HT1080 (cell line): ENCODE results near the gene SLC25A20. TPM values are rescaled to one million over a fixed set of nuclear protein-coding genes. Genes with fewer than 3 reads are reported as not detected.
A peak's percentile ranks its signal among the peaks of the same experiment; 100 is the strongest.
"Not testable (repeated sequence)": the region's sequence is repeated elsewhere in the genome, so short reads cannot be mapped to it uniquely, and the experiment has no call there.

ENCODE experiments used
- DNase-seq: peaks from one replicate; pipeline ENCODE4 v3.0.0-alpha.2; 2015; ENCODE audit warnings: low read depth
- total RNA-seq: library from RNA; depleted of rRNA; stranded (reverse); fragments of >200 nt; shearing (Covaris generic); gene quantifications from 2 replicates; pipeline ENCODE4 v1.2.3, GENCODE V29; 2014; rRNA removed

SLC25A20 gene
- total RNA-seq, 1 experiment from 2014 or later: 19.8 TPM

DNA sequence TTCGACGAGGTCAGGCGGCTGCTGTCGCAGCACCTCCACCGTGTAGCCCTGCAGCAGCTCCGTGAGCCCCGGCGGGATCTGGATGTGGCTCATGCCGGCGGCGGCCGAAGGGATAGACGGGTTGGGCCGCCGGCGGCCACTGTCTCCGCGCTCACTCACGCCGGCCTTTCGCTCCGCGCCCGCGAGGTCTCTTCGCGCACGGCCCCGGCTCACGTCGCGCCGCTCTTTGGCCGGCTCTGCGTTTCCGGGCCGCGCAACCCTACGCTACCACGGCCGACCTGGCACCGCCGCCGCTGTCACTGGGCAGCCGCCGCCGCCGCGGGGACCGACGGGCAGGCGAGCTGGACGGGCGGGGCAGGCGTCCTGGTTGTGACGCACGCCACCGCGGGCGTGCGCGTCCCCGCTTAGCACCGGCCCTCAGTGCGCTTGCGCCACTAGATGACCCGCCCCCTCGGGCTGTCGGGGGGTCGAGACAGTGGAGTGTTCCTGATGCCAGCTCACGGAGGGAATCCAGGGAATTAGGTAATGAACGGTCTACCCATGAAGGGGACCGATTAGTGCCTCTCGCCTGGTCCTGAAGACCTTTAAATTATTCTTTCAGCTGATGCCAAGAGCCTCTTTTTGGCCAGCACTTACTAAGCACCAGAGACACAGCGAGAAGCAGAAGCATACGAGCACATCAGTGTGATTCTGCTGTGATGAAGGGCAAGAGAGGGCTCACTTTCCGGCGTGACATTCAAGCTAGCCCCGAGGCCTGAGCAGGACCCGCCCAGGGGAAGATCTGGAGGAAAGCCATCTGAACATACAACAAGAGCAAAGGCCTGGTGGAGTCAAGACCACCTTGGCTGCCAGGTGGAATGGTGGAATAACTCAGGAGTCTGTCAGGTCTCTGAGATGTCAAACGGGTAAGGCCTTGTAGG is 50.9 kb downstream of the SLC25A20 start, which contains the start of gene PRKAR2A:
Gene PRKAR2A, minus strand, starts transcription at position 371 of the 920 bp plus-strand sequence. Its CDS starts 278 bp downstream, at position 93.
- peak; percentile 86 for DNase-seq

DNA sequence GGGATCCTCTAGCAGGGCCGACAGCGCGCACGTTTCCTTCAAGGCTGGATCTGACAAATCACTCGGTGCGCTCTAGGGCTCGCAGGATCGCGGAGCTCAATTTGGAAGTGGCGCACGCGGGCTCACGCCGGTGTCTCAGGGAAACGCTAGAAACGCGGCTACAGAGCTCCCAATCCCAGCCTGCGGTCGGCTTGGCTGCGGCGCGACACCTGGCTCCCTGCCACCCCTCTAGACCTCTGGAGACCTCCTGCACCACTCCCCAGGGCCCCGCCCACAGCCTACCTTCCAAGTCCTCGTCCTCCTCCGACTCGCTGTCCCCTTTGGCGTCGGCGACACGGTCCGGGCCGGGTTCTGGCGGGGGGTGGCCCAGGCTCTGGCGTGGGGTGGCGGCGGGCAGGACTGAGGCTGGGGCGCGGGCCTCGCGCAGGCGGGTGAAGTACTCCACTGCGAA is 51.6 kb downstream of the SLC25A20 start:
- peak; percentile 74 for DNase-seq

DNA sequence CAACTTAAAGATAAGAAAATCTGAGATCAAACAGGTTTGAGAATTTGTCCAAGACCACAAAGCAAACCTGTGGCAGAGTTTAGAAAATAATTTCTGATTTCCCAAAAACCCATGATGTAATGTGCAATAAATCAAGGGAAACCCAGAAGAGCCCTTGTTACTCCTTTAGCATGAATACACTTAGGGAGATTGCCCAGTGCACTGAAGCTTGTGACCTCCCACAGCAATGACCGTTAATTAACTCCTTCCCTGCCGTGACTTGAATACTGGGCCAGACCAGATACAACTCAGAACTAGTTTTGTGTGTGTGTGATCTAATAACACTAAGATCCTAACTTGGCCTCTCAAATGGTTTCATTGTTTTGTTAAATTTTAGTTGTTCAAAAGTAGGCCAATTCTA is 53.5 kb downstream of the SLC25A20 start:
- DNase-seq: no peak

DNA sequence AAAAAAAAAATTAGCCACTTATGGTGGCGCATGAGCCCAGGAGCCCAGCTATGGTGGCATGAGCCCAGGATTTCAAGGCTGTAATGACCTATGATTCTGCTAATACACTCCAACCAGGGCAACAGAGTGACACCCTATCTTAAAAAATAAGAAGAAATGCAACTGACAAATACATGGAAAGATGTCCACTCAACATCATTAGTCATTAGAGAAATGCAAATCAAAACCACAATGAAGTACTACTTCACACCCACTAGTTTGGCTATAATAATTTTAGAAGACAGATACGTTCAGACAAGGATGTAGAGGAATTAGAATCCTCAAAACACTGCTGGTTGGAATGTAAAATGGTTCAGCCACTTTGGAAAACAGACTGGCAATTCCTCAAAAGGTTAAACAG is 61.5 kb downstream of the SLC25A20 start:
- no peak for DNase-seq

DNA sequence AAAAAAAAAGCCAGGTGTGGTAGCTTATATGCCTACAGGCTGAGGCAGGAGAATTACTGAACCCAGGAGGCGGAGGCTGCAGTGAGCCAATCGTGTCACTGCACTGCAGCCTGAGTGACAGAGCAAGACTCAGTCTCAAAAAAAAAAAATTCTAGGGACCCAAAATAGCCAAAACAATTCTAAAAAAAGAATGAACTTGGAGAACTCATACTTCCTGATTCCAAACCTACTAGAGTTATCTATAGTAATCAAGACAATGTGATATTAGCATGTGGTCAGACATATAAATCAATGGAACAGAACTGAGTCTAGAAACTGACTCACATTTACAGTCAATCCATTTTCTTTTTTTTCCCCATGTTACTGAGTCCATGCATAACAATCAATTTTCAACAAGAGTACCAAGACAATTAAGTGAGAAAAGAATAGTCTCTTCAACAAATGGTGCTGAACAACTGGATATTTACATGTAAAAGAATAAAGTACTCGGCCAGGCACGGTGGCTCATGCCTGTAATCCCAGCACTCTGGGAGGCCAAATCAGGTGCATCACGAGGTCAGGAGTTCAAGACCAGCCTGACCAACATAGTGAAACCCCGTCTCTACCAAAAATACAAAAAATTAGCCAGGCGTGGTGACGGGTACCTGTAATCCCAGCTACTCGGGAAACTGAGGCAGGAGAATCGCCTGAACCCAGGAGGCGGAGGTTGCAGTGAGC is 62.9 kb downstream of the SLC25A20 start:
- DNase-seq: no peak

DNA sequence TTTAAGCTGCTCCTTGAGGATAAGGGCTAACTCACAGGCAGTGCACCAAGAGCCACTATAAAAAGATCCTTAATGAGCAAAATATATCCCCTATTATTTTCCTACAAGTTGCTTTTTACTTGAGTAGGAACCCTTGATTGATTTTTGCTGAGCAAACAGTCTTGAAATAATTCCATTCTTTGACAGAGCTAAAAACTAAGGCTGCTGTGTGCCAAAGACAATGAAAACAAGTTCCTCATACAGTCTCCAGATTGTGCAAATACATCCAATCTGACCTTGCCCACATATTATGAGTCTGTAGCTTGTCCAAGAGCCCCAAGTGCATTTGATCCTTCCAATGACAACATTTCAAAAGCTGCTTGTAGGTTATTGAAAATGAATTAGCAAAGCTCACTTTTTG is 66.0 kb downstream of the SLC25A20 start:
- DNase-seq: no peak

DNA sequence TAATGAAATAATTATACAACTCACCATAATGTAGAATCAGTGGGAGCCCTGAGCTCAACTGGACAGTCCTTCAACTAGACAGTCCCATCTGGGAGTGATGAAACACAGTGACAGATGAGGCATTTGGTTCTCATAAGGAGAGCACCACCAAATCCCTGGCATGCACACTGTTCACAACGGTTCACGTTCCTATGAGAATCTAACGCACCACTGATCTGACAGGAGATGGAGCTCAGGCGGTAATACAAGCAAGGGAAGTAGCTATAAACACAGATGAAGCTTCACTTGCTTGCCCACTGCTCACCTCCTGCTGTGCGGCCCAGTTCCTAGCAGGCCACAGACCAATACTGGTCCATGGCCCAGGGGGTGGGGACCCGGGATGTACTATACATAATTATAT is 68.0 kb downstream of the SLC25A20 start:
- no peak for DNase-seq

DNA sequence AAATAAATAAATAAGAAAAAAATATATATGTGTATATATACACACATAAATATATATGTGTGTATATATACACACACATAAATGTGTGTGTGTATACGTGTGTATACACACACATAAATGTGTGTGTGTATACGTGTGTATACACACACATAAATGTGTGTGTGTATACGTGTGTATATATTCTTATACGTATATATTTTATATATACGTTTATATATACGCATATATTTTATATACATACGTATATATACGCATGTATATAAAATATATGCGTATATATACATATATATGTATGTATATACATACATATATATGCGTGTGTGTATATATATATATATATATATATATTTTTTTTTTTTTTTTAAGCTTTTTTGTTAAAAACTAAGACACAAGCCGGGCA is 69.2 kb downstream of the SLC25A20 start:
- DNase-seq: not testable (repeated sequence)

DNA sequence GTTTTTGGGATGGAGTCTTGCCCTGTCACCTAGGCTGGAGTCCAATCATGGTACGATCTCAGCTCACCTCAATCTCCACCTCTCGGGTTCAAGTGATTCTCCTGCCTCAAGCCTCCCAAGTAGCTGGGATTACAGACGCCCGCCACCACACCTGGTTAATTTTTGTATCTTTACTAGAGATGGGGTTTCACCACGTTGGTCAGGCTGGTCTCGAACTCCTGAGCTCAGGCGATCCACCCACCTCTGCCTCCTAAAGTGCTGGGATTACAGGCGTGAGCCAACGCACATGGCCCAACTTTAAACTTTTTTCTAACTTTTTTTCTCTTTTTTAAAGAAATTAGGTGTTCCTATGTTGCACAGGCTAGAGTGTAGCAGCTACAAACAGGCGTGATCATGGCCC is 70.8 kb downstream of the SLC25A20 start:
- DNase-seq: not testable (repeated sequence)

DNA sequence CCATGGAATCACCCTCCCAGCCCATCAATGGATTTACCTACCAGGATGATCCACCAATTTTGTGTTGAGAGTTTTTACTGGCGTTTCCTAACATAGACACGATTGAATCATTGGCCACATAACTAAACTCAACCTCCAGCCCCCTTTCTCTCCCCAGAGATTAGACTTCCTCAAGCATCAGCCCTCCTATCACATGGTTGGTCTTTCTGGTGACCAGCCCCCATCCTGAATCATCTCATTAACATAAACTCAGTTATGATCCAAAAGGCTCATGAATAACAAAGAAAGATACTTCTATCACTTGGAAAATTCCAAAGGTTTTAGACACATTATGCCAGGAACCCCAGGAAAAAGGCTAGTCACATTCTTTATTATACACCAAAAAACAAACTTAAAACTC is 72.2 kb downstream of the SLC25A20 start:
- DNase-seq: peak; percentile 45

DNA sequence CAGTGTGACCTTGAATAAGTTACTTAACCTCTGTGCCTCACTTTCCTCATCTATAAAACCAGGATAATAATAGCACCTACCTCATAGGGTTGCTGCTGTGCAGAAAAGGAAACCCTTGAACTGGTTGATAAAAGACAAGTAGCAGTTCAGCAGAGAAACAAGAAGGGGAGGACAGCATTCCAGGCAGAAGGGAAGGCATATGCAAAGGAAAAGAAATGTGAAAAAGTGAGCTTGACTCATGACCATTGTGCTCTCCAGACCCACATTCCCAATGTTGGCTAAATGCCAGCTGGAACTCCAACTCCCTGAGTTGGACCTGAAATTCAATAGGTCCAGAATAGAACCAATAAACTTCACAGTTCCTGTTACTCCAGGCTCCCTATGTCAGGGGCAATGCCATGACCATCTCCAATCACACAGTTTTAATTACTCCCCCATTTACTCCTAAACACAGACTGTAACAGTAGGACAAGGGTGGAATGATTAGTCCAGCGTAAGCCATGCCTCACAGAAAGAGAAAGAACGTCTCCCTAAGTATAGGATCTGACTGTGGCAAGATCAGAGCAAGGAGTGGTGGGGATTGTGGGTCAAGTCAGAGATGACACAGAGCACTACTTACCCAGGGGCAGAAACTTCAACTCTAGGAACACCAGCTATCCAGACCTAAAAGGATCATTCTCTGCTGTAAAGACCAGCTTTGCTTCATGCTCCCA is 77.9 kb downstream of the SLC25A20 start:
- DNase-seq: peak; percentile 41

DNA sequence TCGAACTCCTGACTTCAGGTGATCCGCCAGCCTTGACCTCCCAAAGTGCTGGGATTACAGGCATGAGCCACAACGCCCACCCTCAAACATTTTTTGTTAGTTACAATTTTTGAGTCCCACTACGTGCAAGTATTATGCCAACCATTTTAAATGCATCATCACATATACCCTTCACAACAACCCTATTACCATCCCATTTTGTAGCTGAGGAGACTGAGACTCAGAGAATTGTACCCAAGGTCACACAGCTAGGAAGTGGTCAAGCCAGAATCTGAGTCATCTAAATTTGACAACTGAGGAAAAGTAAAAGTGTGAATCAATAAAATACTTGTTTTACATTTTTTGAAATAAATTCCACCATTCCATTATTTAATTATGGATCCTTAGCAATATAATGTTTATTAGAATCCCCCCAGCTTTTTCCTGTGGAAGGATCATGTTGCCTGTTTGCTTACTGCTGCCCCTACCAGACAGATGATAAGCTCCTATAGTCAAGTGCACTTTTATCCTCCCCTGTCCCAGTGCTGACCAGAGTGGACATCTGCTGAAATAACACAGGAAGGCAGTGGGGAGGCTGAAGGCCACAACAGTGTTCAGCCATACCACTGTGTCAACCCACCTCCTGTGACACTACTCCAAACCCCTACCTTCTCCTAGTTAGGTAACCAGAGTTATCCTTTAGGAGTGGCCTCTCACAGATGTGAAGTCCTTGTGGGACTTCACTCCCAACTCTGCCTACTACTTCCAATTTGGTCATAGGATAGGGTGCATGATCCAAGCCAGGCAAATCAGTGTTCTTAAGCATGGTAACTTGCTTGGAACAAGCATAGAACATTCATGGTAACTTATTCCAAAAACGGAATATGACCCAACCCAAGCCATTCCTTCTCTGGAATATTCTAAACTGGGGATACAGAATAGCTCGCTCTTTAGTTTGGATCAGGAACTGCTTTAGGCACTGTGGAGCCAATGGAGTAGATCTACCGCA is 79.2 kb downstream of the SLC25A20 start:
- DNase-seq: no peak

DNA sequence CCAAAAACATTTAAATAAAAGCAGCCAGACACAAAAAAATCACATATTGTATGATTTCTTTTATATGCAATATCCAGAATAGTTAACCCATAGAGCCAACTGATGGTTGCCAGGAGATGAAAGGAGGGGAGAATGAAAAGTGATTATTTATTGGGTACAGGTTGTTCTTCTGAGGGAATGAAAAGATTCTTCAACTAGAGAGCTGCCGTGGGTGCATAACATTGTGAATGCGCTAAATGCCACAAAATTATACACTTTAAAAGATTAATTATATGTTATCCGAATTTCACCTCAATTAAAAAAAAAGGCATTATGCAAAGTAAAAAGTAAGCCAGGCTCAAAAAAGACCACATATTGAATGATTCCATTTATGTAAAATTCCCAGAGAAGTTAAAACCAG is 87.2 kb downstream of the SLC25A20 start:
- no peak for DNase-seq

Other genes starting within 250 kb of the SLC25A20 start
- 3.5 and 3.8 TPM in 2 replicates for gene CELSR3, start 236.0 kb downstream of the SLC25A20 start, total RNA-seq
- 34.2 and 39.2 TPM in 2 replicates for gene NCKIPSD, start 213.0 kb downstream of the SLC25A20 start, total RNA-seq
- 45.8 and 65.7 TPM in 2 replicates for gene IP6K2, start 181.7 kb downstream of the SLC25A20 start, total RNA-seq
- gene PRKAR2A, start 51.0 kb downstream of the SLC25A20 start, total RNA-seq: 34.2 and 42.6 TPM in 2 replicates
- gene ARIH2, start 20.0 kb upstream of the SLC25A20 start, total RNA-seq: 109 and 119 TPM in 2 replicates
- gene P4HTM, start 91.4 kb upstream of the SLC25A20 start, total RNA-seq: 8.4 and 13.4 TPM in 2 replicates
- 87.0 and 97.2 TPM in 2 replicates for gene WDR6, start 108.5 kb upstream of the SLC25A20 start, total RNA-seq
- 51.6 and 64.6 TPM in 2 replicates for gene DALRD3, start 119.7 kb upstream of the SLC25A20 start, total RNA-seq
- 153 and 205 TPM in 2 replicates for gene NDUFAF3, start 123.2 kb upstream of the SLC25A20 start, total RNA-seq
- 562 and 591 TPM in 2 replicates for gene IMPDH2, start 130.5 kb upstream of the SLC25A20 start, total RNA-seq
- gene QRICH1, start 195.2 kb upstream of the SLC25A20 start, total RNA-seq: 69.9 and 100 TPM in 2 replicates
- 233 and 324 TPM in 2 replicates for gene QARS1, start 205.9 kb upstream of the SLC25A20 start, total RNA-seq
- 76.4 and 77.3 TPM in 2 replicates for gene USP19, start 221.9 kb upstream of the SLC25A20 start, total RNA-seq
- 96.4 and 98.1 TPM in 2 replicates for gene LAMB2, start 234.2 kb upstream of the SLC25A20 start, total RNA-seq